HG03432 (cell line): ENCODE measurements around the gene RDH16.
A peak's percentile ranks its signal among the peaks of the same experiment; 100 is the strongest.
"Not testable (repeated sequence)": the region's sequence is repeated elsewhere in the genome, so short reads cannot be mapped to it uniquely, and the experiment has no call there.

Source experiments
- ATAC-seq: cut with Tn5 transposase; IDR thresholded peaks from one replicate; pipeline ENCODE4 v1.9.1; 2021; ENCODE audit warnings: mild to moderate bottlenecking, moderate library complexity; ENCODE audit not compliant: unreplicated experiment

Gene RDH16

GRCh38 chr12:56954958-56955355 is 2.5 kb downstream of the RDH16 start:
- ATAC-seq, result no peak

DNA sequence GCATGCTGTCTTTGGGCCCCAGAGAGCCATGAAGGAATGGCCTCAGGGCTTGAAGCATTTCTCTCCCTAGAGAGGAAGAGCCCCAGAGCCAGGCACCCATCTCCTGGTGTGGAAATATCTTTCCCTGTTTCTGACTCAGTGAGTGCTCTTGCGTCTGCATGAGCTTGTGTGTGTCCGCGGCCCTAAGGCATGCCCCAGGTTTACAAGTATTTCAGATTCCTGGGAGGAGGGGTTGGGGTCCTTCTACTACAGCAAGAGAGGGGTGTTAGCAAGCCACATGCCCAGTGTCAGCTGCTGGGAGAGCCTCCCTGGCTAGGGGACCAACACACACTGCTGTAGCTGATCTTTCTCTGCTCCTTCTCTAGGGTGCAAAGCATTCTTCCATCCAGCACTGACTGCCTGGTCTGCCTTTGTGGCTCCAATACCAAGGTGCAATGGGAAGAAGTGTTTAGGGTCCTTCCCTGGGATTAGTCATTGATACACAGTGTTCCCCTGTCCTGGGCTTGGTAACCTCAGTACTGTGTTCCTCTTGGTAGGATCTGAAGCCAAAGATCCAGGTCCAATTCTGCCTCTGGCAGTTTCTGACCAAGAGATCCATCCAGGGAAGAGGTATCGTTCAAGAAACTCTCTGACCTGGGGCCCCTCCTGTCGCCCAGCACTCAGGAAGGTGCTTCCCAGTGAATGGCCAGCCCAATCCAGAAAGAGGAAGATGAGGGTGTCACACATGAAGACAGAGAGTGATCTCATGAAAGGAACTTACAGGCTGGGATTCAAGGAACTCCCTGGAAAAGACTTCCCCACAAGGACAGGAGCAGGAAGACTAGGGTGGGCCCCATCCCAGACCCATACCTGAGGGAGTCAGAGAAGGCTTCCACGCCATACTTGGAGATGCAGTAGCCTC is 3.1 kb downstream of the RDH16 start:
- no peak for ATAC-seq

DNA sequence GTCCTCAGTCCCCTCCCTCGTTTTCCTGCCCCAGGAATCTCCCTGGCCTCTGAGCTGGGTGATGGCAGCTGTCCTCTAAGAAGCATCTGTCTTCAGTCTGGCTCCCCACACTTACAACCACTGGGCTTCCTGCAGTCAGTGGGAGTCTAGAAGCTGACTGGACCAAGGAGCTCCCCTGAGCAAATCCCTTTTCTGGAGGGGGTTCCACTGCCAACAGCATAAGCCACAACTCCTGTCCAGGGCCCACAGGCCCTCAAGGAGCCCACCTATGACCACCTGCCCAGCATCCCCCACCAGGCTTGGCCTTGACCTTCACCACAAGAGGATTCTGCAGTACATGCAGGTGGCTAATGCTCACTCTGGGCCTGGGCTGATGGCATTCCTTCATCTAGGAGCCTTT is 4.1 kb downstream of the RDH16 start:
- no peak for ATAC-seq

- no peak for ATAC-seq
Observed at GRCh38 chr12:56951582-56952339, 5.6 kb downstream of the RDH16 start.

- no peak for ATAC-seq
Observed at GRCh38 chr12:56948881-56949280, 8.5 kb downstream of the RDH16 start.

GRCh38 chr12:56948457-56948777 is 9.0 kb downstream of the RDH16 start:
- ATAC-seq, result no peak

DNA sequence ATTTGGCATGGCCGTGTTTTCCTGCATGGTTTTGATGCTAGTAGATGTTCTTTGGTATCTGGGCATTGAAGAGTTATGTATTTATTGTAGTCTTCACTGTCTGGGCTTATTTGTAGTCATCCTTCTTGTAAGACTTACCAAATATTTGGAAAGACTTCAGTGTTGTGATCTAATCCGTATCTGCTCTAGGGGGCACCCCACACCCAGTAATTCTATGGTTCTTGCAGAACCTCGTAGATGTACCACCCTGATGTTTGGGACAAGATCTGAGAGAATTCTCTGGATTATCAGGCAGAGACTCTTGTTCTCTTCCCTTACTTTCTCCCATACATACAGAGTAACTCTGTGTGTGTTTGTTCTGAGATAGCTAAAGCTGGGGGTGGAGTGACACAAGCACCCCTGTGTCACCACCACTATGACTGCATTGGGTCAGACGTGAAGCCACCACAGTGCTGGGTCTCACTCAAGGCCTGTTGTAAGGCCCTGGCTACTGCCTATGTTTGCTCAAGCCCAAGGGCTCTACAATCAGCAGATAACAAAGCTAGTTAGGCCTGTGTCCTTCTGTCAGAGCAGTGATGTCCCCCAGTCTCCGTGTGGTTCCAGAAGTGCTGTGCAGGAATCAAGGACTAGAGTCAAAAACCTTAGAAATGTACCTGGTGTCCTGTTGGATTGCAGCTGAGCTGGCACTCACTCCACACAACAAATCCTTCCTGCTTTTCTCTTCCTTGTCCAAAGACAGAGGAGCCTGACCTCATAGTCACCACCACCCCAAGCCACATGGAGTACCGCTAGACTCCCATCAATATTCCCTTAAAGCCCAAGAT is 9.6 kb downstream of the RDH16 start:
- no peak for ATAC-seq

- ATAC-seq, result no peak
Observed at GRCh38 chr12:56943878-56944277, 13.5 kb downstream of the RDH16 start.

DNA sequence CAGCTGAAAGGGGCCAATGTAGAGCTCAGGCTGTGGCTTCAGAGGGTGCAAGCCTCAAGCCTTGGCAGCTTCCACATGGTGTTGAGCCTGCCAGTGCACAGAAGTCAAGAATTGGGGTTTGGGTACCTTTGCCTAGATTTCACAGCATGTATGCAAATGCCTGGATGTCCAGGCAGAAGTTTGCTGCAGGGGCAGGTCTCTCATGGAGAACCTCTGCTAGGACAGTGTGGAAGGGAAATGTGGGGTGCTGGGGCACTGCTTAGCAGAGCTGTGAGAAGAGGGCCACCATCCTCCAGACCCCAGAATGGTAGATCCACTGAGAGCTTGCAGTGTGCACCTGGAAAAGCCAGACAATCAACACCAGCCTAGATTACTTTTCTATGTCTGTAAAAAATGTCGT is 14.0 kb downstream of the RDH16 start:
- not testable (repeated sequence) for ATAC-seq

GRCh38 chr12:56941299-56942017 is 15.9 kb downstream of the RDH16 start:
- peak; percentile 62 for ATAC-seq

DNA sequence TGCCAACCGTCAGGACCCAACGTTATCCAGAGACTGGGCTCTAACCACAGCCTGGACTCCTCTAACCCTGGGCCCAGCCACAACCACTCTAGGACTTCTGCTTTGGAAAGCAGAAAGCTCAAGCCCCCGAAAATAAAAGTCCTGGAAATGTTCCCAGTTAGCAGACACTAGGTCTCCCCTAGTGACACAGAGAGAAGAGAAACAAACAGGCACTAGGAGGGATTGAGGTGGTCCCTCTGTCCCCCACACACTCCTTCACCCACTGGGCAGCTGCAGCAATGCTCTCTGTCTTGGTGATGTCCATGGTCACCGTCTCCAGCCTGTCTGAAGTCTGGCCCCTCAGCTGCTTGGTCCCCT is 16.5 kb downstream of the RDH16 start:
- not testable (repeated sequence) for ATAC-seq

DNA sequence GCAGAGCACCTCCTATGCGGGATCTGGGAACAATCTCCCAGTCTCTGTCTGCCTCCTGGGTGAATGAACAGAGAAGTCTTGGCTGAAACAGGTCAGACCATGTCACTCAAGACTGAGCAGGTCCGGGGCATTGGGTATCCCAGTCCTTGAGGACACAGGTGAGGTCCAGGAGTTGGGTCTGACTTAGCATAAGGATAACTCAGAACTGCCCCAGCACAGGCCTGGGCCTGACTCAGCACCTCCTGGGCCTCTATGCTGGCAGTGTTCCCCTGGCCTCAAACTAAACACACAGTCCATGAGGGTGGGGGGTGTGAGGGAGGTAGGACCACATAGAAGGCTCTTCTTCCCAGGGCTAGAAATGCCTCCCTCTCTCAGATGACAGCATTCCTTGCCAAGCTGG is 21.7 kb downstream of the RDH16 start:
- ATAC-seq, result no peak

- ATAC-seq, result no peak
Observed at GRCh38 chr12:56935157-56935556, 22.3 kb downstream of the RDH16 start.

DNA sequence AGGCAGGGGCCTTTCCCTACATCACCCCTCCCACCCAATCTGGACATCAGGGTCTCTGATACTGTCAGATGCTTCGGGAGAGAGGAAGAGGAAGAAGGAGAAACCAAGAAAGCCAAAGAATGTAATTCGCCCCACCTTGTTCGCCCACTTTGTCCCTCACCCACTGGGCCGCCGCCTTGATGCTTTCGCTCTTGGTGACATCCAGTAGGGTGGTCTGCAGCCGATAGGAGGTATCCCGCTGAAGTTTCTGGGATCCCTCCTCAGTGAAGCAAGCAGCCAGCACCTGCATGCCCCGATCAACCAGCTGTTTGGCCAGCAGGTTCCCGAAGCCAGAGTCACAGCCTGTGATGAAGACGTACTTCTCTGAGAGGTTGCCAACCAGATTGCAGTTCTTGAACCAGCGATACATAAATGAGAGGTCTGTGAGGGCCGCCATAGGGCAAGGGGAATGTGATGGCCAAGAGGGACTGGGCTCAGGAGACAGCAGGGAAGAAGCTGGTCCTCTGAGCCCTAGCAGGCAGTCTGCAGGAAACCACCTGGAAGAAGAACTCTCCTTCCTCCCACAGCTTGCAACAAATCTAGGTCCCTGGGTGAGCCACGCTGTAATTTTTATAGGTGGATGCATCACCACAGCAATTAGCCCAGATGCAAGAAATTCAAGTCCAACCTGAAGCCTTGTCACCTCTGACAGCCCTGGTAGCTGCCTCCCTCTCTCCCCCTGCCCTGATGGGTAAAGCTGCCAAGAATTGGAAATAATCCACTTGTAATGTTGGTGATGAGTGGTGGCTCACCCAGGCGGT is 23.4 kb downstream of the RDH16 start, which contains the start of gene SDR9C7:
TSS of gene SDR9C7 (minus strand) at position 583 of the 800 bp plus-strand sequence. CDS start at position 436, 147 bp downstream.
- no peak for ATAC-seq

DNA sequence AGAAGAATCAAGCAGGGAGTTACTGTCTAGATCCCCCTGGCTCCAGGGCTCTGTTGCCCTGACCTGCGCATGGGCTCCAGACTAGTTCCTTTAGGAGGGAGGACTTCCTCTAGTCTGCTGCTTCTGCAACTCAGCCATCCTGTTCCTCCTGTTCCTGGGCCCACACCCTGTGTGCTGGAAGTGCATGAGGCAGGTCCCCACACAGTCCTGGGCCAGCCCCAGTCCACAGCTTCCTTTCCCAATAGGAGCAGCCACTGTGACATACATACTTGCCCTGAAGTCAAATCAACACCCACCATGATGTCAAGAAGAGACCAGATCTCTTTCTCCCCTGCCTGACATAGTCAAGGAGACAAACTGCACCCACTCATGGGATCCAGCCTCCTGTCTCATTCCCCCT is 24.5 kb downstream of the RDH16 start:
- ATAC-seq, result no peak

DNA sequence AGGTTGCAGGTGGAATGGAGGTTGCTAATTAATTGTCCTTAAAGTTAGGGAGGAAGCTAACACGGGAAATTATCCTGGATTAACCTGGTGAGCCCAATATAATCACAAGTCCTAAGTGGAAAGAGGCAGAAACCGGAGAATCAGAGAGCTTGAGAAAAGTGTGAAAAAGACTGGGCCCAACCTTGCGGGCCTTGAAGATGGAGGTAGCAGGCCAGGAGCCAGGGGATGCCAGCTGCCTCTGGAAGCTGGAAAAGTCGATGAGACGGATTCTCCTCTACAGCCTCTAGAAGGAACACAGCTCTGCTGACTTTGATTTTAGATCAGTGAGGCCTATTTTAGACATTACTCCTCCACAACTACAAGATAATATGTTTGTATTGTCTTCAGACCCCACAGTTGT is 25.3 kb downstream of the RDH16 start:
- no peak for ATAC-seq

DNA sequence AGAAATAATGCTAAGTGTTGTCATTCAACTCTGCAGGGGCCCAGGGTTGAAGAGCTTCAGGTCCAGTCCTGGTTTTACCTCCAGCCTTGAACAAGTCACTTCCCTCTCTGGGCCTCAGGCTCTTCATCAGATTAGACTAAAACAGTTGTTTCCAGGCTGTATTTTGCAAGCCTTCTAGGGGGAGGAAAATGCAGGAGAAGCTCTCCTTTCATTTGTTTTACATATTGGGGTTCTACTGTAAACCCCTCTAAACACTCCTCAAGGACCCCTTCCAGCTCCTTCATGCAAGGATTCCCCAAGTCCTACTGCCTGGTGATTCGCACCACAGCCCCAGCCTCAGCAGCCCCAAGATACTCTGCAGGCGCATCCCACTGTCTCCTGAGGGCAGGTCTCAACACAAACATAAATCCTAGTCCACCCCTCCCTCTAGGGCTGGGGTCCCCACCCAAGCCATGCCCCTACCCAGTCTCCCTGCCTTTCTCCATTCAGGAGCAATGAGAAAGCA is 25.9 kb downstream of the RDH16 start:
- no peak for ATAC-seq

- ATAC-seq, result no peak
Observed at GRCh38 chr12:56930241-56930640, 27.2 kb downstream of the RDH16 start.

DNA sequence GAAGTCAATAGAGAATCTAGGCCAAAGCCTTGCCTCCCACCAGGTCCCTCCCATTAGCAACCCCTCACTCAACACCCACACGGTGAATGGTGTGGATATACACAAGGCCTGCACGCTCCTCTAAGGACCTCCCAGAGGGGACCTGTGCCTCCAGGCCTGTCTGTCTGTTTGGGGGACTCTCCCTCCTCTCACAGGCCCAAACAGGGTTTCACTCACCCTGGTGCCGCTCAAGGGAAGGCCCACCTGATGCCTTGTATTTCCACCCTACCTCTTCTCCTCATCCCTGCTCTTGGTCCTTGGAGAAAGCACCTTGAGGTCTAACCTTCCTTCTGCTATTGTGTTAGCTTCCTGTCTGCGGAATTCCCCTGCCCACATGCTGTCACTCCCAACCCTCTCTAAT is 27.6 kb downstream of the RDH16 start:
- no peak for ATAC-seq

DNA sequence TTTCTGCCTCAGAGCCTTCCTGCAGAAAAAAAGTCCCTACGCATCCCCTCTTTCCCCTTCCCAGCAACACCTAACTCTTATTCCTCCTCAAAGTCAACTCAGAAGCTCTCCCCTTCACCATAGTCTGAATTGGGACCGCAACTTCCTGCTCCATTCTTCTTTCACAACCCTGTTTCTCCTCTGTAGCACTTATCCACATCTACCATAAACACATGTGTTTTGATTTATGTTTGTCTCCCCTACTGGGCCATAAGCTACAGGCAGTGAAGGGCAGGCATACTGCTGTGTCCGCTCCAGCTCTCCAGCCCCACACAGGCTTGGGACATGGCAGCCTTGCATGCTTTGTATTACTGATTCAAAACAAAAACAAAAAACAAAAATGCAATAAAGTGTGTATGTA is 29.1 kb downstream of the RDH16 start:
- ATAC-seq, result no peak
